Astrocyte (in vitro differentiated cells and primary cell): Measurements from ENCODE around the gene MBNL2.

Experiments used
- EZH2 ChIP-seq: IDR thresholded peaks from 2 replicates; pipeline ENCODE4 v1.6.1; 2012; ENCODE audit warnings: mild to moderate bottlenecking, low read length, inconsistent platforms; ENCODE audit not compliant: insufficient read depth
- TF ChIP-seq, protein P1 (sequence below): IDR thresholded peaks from 2 replicates; pipeline ENCODE4 v1.5.1; 2011; ENCODE audit warnings: low read depth, mild to moderate bottlenecking, inconsistent platforms, low read length, moderate library complexity; ENCODE audit not compliant: insufficient read depth

DNA sequence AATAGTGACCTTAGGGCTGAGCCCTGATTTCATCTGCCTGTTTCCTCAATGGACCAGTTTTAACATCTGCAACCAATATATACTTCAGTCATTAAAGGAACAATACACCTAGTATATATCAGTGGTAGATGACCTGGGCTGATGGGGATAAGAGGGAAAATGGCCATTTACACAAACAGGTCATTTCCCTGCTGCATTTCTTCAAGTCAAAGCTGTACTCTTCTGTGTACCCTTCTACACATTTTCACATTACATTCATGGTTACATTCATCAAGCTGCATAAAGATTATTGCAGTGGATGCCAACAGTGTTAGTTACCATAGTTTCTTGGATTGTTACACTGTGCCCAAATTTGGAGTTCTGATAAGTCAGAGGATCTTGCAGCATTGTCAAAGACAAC lies 130.7 kb downstream of the MBNL2 start:
- TF ChIP-seq, protein P1, sequence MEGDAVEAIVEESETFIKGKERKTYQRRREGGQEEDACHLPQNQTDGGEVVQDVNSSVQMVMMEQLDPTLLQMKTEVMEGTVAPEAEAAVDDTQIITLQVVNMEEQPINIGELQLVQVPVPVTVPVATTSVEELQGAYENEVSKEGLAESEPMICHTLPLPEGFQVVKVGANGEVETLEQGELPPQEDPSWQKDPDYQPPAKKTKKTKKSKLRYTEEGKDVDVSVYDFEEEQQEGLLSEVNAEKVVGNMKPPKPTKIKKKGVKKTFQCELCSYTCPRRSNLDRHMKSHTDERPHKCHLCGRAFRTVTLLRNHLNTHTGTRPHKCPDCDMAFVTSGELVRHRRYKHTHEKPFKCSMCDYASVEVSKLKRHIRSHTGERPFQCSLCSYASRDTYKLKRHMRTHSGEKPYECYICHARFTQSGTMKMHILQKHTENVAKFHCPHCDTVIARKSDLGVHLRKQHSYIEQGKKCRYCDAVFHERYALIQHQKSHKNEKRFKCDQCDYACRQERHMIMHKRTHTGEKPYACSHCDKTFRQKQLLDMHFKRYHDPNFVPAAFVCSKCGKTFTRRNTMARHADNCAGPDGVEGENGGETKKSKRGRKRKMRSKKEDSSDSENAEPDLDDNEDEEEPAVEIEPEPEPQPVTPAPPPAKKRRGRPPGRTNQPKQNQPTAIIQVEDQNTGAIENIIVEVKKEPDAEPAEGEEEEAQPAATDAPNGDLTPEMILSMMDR = no peak
- no peak for TF ChIP-seq EZH2
